ENCODE measurements around the gene RPLP1.

The RPLP1 gene

DNA sequence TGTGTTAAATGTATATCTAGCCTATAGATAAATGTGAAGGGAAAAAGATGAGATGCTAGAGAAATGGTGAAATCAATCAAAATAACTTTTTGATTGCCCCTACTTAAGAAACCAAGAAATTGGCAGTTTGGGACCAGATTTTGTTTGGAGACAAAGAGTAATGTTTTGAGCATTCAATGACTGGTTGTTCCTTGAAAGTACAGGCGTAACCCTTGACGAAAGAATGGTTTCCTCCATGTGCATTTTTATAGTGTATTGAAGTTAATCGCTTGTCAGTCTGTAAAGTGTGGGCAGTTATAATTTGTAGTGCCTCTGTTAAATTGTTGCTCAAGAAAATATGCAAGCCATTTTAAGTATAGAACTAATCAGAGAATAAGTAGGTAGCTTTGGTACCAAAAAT is 37.2 kb upstream of the RPLP1 start:
- Histone ChIP-seq H3K9ac (ENCODE audit: low read depth, low read length) (peak overlapping the region; percentile 86), H3K9me3 (ENCODE audit: control insufficient read depth, insufficient read depth, low read length) (no peaks in the 10 kb centered on the region), H3K27ac (ENCODE audit: low read depth, low read length) (no peak overlapping the region), H3K4me3 (ENCODE audit: low read depth, low read length) (peak overlapping the region; percentile 88), H3K4me1 (ENCODE audit: control insufficient read depth, insufficient read depth, low read length) (peaks cover 7% of the 10 kb centered on the region), H3K27me3 (ENCODE audit: control insufficient read depth, insufficient read depth, low read length) (no peaks in the 10 kb centered on the region), H3K36me3 (ENCODE audit: control insufficient read depth, insufficient read depth, low read length) (peaks cover 35% of the 10 kb centered on the region)

DNA sequence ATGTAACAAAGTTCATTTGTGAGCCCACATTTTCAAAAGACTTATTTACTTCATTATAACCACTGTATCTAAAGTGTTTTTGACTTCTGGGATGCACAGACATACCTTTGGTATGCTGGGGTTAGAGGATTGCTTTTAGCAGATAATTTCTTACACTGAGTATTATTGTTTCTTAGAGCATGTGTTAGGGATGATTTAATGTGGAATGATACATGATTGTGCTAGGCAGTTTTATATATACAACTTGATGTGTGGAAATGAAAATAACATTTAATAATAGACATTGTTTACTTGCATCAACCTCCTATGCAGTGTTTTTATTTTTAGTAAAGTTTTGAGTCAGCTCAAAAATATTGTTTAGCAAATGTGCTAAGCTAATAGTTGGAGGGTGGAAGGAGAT is 35.0 kb upstream of the RPLP1 start:
- no peaks in the 10 kb centered on the region for H3K27me3 ChIP-seq (ENCODE audit: control insufficient read depth, insufficient read depth, low read length)
- H3K9me3 ChIP-seq (ENCODE audit: control insufficient read depth, insufficient read depth, low read length) = no peaks in the 10 kb centered on the region
- H3K4me3 ChIP-seq (ENCODE audit: low read depth, low read length) = no peak overlapping the region
- H3K9ac ChIP-seq (ENCODE audit: low read depth, low read length) = no peak overlapping the region
- H3K27ac ChIP-seq (ENCODE audit: low read depth, low read length) = no peak overlapping the region
- peaks cover 57% of the 10 kb centered on the region for H3K36me3 ChIP-seq (ENCODE audit: control insufficient read depth, insufficient read depth, low read length)
- peaks cover 7% of the 10 kb centered on the region for H3K4me1 ChIP-seq (ENCODE audit: control insufficient read depth, insufficient read depth, low read length)

DNA sequence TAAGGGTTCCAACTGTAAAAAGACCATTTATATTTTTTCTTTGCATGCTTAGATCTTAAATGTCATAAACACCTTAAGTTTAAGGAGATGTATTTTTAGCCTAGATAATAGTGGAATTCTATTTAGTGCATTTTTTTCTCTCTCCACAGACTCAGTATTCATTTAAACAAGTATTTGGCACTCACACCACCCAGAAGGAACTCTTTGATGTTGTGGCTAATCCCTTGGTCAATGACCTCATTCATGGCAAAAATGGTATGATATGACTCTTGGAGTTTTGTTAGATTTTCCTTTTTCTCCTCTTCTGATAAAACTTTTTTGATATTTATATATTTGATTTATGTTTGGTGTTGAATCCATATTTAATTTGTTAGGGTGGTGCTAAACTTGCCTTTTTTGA is 31.1 kb upstream of the RPLP1 start:
- H3K4me1 ChIP-seq (ENCODE audit: control insufficient read depth, insufficient read depth, low read length) = no peaks in the 10 kb centered on the region
- no peak overlapping the region for H3K9ac ChIP-seq (ENCODE audit: low read depth, low read length)
- no peak overlapping the region for H3K4me3 ChIP-seq (ENCODE audit: low read depth, low read length)
- no peak overlapping the region for H3K27ac ChIP-seq (ENCODE audit: low read depth, low read length)
- H3K9me3 ChIP-seq (ENCODE audit: control insufficient read depth, insufficient read depth, low read length) = no peaks in the 10 kb centered on the region
- no peaks in the 10 kb centered on the region for H3K27me3 ChIP-seq (ENCODE audit: control insufficient read depth, insufficient read depth, low read length)
- H3K36me3 ChIP-seq (ENCODE audit: control insufficient read depth, insufficient read depth, low read length) = peaks cover 96% of the 10 kb centered on the region

DNA sequence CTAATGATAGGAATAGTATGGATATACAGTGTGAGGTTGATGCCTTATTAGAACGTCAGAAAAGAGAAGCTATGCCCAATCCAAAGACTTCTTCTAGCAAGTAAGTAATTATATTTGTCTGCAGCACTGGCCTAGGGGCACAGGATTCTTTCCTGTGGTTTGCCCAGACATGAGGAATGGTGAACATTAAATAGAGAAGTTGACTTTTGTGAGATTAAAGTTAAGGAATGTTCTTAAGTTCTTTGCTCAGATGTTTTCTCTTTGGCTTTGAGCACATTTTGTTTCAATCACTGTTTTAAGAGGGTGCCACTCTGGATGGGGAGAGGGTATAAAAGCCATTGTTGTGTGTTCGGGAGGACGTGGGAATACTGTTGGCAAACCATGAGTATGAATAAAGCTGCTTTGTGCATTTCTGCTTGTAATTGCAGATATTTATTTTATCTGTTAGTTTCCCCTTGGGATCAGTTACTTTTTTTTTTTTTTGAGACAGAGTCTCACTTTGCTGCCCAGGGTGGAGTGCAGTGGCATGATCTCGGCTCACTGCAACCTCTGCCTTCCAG is 30.2 kb upstream of the RPLP1 start:
- no peak overlapping the region for H3K9ac ChIP-seq (ENCODE audit: low read depth, low read length)
- H3K27me3 ChIP-seq (ENCODE audit: control insufficient read depth, insufficient read depth, low read length) = no peaks in the 10 kb centered on the region
- no peak overlapping the region for H3K27ac ChIP-seq (ENCODE audit: low read depth, low read length)
- no peak overlapping the region for H3K4me3 ChIP-seq (ENCODE audit: low read depth, low read length)
- no peaks in the 10 kb centered on the region for H3K9me3 ChIP-seq (ENCODE audit: control insufficient read depth, insufficient read depth, low read length)
- H3K4me1 ChIP-seq (ENCODE audit: control insufficient read depth, insufficient read depth, low read length) = no peaks in the 10 kb centered on the region
- peaks cover 100% of the 10 kb centered on the region for H3K36me3 ChIP-seq (ENCODE audit: control insufficient read depth, insufficient read depth, low read length)

DNA sequence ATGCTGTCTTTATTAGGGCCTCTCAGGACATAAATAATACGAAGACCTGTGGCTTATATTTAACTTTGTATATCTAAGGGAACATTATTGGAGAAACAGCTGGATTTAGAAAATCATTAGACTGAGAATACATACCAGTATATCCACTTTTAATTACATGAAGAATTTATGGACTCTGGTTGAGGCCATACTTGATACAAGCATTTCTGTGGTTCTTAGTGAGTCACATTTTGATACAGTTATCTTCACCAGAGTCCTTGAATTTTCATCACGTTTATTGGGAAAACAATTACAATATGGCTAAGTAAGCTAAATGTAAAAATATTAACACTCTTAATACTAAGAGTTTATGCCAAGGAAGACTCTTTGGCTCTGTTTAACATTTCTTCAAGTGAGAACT is 28.6 kb upstream of the RPLP1 start:
- Histone ChIP-seq H3K4me3 (ENCODE audit: low read depth, low read length) (no peak overlapping the region), H3K4me1 (ENCODE audit: control insufficient read depth, insufficient read depth, low read length) (no peaks in the 10 kb centered on the region), H3K27ac (ENCODE audit: low read depth, low read length) (no peak overlapping the region), H3K9me3 (ENCODE audit: control insufficient read depth, insufficient read depth, low read length) (no peaks in the 10 kb centered on the region), H3K27me3 (ENCODE audit: control insufficient read depth, insufficient read depth, low read length) (no peaks in the 10 kb centered on the region), H3K36me3 (ENCODE audit: control insufficient read depth, insufficient read depth, low read length) (peaks cover 98% of the 10 kb centered on the region), H3K9ac (ENCODE audit: low read depth, low read length) (no peak overlapping the region)

DNA sequence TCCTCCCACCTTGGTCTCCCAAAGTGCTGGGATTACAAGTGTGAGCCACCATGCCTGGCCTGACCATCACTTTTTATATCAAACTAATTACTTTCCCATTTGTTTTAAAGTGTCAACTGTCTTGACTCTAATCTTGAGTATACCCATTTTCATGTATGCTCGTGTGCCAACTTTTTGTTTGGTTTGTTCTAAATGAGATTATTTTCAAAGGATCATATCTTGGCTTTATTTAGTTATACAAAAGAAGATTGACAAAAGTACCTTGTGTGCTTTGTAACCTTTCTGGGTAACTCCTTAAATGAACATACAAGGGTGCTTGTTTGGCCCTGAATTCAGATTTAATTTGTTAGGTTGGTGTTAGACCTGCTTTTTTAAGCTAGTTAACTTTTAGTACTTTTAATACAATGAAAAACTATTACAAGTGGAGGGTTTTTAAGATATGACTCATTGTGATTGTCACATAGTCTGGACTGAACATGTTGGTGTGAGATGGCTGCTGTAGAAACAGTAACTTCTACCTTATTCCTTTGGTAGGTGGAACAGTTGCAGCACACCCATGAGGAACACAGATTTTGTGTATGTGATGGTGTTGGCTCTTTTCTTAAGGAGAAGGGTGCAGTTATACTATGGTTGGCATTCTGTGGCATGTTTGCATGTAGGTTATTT is 27.7 kb upstream of the RPLP1 start:
- Histone ChIP-seq H3K4me1 (ENCODE audit: control insufficient read depth, insufficient read depth, low read length) (no peaks in the 10 kb centered on the region), H3K9me3 (ENCODE audit: control insufficient read depth, insufficient read depth, low read length) (no peaks in the 10 kb centered on the region), H3K27ac (ENCODE audit: low read depth, low read length) (no peak overlapping the region), H3K36me3 (ENCODE audit: control insufficient read depth, insufficient read depth, low read length) (peaks cover 98% of the 10 kb centered on the region), H3K4me3 (ENCODE audit: low read depth, low read length) (no peak overlapping the region), H3K9ac (ENCODE audit: low read depth, low read length) (no peak overlapping the region), H3K27me3 (ENCODE audit: control insufficient read depth, insufficient read depth, low read length) (no peaks in the 10 kb centered on the region)

DNA sequence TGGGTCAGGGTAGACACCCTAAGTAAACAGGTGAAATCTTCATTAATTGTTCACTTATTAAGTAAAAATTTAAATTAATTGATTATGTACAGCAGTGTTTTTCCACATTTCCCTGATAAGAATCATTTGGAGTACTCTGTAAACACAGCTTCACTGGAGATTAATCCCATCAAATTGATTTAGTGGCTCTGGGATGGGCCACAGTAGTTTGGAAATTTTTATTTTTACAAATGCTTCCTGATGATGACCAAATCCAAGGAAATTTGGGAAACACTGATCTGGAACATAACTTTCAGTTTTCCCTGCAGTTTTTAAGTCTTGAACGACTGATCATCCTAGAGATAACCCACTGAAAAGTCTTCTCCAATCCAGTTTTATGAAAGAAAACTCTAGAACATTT is 18.8 kb upstream of the RPLP1 start:
- Histone ChIP-seq H3K27ac (ENCODE audit: low read depth, low read length) (no peak overlapping the region), H3K9me3 (ENCODE audit: control insufficient read depth, insufficient read depth, low read length) (no peaks in the 10 kb centered on the region), H3K9ac (ENCODE audit: low read depth, low read length) (no peak overlapping the region), H3K4me1 (ENCODE audit: control insufficient read depth, insufficient read depth, low read length) (no peaks in the 10 kb centered on the region), H3K36me3 (ENCODE audit: control insufficient read depth, insufficient read depth, low read length) (peaks cover 98% of the 10 kb centered on the region), H3K4me3 (ENCODE audit: low read depth, low read length) (no peak overlapping the region), H3K27me3 (ENCODE audit: control insufficient read depth, insufficient read depth, low read length) (no peaks in the 10 kb centered on the region)

DNA sequence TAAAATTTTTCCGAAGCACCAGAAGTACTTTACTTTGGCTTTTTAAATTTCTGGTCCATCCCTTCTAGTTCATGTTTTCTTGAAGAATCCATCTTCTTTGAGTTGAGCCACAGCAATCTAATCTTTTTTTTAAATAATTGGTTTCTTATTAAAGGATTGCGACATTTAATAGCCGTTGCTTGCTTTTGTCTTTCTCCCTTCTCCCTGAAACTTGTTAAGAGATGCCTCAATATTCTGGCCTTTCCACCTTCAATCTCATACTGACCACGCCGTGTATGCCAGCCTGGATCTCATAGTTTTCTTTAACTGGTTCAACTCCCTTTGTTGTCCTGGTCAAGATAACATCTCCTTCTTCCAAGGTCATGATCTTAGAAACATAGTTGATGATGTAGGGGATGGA is 18.4 kb upstream of the RPLP1 start:
- no peak overlapping the region for H3K9ac ChIP-seq (ENCODE audit: low read depth, low read length)
- no peak overlapping the region for H3K27ac ChIP-seq (ENCODE audit: low read depth, low read length)
- no peaks in the 10 kb centered on the region for H3K4me1 ChIP-seq (ENCODE audit: control insufficient read depth, insufficient read depth, low read length)
- no peak overlapping the region for H3K4me3 ChIP-seq (ENCODE audit: low read depth, low read length)
- peaks cover 98% of the 10 kb centered on the region for H3K36me3 ChIP-seq (ENCODE audit: control insufficient read depth, insufficient read depth, low read length)
- H3K9me3 ChIP-seq (ENCODE audit: control insufficient read depth, insufficient read depth, low read length) = no peaks in the 10 kb centered on the region
- H3K27me3 ChIP-seq (ENCODE audit: control insufficient read depth, insufficient read depth, low read length) = no peaks in the 10 kb centered on the region

DNA sequence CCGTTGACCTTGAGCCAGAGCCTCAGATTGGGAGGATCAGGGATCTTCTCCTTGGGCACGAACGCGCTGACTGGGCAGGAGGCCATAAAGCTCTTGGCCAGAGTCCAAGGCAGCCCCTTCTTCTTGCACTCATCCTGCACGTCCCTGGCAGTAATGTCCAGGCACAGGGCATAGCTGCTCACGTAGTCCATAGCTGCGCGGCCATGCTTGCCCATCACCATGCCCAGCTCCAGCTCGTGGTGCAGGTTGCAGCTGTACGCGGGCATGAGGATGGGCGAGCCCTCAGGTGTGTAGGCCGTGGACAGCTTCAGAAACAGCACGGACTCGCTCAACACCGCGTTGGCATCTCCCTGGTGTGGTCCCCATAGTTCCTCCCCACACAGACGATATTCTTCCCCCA is 17.9 kb upstream of the RPLP1 start:
- Histone ChIP-seq H3K36me3 (ENCODE audit: control insufficient read depth, insufficient read depth, low read length) (peaks cover 98% of the 10 kb centered on the region), H3K4me1 (ENCODE audit: control insufficient read depth, insufficient read depth, low read length) (no peaks in the 10 kb centered on the region), H3K27ac (ENCODE audit: low read depth, low read length) (no peak overlapping the region), H3K4me3 (ENCODE audit: low read depth, low read length) (no peak overlapping the region), H3K27me3 (ENCODE audit: control insufficient read depth, insufficient read depth, low read length) (no peaks in the 10 kb centered on the region), H3K9me3 (ENCODE audit: control insufficient read depth, insufficient read depth, low read length) (no peaks in the 10 kb centered on the region), H3K9ac (ENCODE audit: low read depth, low read length) (no peak overlapping the region)

DNA sequence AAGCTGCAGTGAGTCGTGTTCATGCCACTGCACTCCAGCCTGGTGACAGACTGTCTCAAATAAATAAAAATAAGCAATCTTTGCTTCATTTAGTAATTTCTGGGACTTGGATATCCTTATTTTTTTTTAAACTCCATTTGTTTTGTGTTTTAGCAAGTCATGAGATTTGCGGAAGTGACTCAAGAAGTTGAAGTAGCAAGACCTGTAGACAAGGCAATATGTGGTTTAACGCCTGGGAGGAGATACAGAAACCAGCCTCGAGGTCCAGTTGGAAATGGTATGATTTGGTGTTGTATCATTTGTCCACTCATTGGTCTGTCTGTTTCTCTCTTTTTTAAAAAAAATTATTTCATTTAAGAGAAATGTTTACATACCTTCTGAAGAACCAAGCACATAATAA is 16.6 kb upstream of the RPLP1 start:
- peaks cover 98% of the 10 kb centered on the region for H3K36me3 ChIP-seq (ENCODE audit: control insufficient read depth, insufficient read depth, low read length)
- H3K9me3 ChIP-seq (ENCODE audit: control insufficient read depth, insufficient read depth, low read length) = no peaks in the 10 kb centered on the region
- no peak overlapping the region for H3K9ac ChIP-seq (ENCODE audit: low read depth, low read length)
- no peaks in the 10 kb centered on the region for H3K27me3 ChIP-seq (ENCODE audit: control insufficient read depth, insufficient read depth, low read length)
- H3K4me1 ChIP-seq (ENCODE audit: control insufficient read depth, insufficient read depth, low read length) = no peaks in the 10 kb centered on the region
- no peak overlapping the region for H3K27ac ChIP-seq (ENCODE audit: low read depth, low read length)
- no peak overlapping the region for H3K4me3 ChIP-seq (ENCODE audit: low read depth, low read length)

DNA sequence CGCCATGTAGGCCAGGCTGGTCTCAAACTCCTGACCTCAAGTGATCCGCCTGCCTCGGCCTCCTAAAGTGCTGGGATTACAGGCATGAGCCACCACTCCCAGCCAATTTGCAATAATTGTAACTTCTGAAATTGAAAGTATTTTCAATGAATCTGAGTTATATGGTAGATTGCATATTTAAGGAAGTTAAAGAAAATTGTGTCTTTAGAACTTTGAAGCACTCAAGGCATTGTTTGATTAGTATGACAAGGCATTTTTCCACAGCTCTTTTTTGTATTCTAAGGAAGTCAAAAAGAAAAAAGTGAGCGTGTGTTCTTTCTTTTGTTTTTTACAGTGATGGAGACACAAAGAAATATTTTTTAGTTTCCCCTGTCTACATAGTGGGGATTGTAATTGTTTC is 15.7 kb upstream of the RPLP1 start:
- H3K9ac ChIP-seq (ENCODE audit: low read depth, low read length) = no peak overlapping the region
- peaks cover 100% of the 10 kb centered on the region for H3K36me3 ChIP-seq (ENCODE audit: control insufficient read depth, insufficient read depth, low read length)
- no peaks in the 10 kb centered on the region for H3K27me3 ChIP-seq (ENCODE audit: control insufficient read depth, insufficient read depth, low read length)
- no peaks in the 10 kb centered on the region for H3K9me3 ChIP-seq (ENCODE audit: control insufficient read depth, insufficient read depth, low read length)
- H3K4me3 ChIP-seq (ENCODE audit: low read depth, low read length) = no peak overlapping the region
- no peaks in the 10 kb centered on the region for H3K4me1 ChIP-seq (ENCODE audit: control insufficient read depth, insufficient read depth, low read length)
- no peak overlapping the region for H3K27ac ChIP-seq (ENCODE audit: low read depth, low read length)

All from HUES48 (cell line).